Mucosa of descending colon (tissue), 3 donors: Measurements from ENCODE around the gene ATG10. TPM values are rescaled to one million over a fixed set of nuclear protein-coding genes. Genes with fewer than 3 reads are reported as not detected.
A peak's percentile ranks its signal among the peaks of the same experiment; 100 is the strongest.

Source experiments
- ATAC-seq: fragments of 200-7000 bp; cut with Tn5 transposase; one replicate; pipeline ENCODE4 v1.9.1; 2020; ENCODE audit warnings: mild to moderate bottlenecking, moderate library complexity
- DNase-seq, 3 donors: peaks; one replicate each; pipeline ENCODE4 v3.0.0-alpha.2; 2020
- H3K36me3 ChIP-seq: fragments of 200-600 bp; one replicate; pipeline ENCODE4 v1.8.0; 2021; ENCODE audit warnings: low read depth, mild to moderate bottlenecking
- H3K4me1 ChIP-seq: fragments of 200-600 bp; one replicate; pipeline ENCODE4 v1.8.0; 2021; ENCODE audit warnings: low read depth, mild to moderate bottlenecking
- H3K4me3 ChIP-seq: fragments of 200-600 bp; one replicate; pipeline ENCODE4 v1.8.0; 2021; ENCODE audit warnings: mild to moderate bottlenecking
- H3K9me3 ChIP-seq: fragments of 200-600 bp; one replicate; pipeline ENCODE4 v1.8.0; 2021; ENCODE audit warnings: mild to moderate bottlenecking
- intact Hi-C, 2 donors: fragments of 100-400 bp; cut with DNase I in 1 of 2; cut with micrococcal nuclease in 1 of 2; formaldehyde crosslinking; loops; one replicate each; pipeline versions ENCODE4 v1.11.0 to v1.11.1; 2022; cut with DNase I, micrococcal nuclease
- total RNA-seq, 3 donors: library from RNA; stranded (reverse); fragmentation: NEBNext Ultra II Directional in 2 of 3; extraction: Animal tissue kit (Norgen Biotek cat#: 25700) in 2 of 3; gene quantifications; one replicate each; pipeline versions ENCODE4 v1.2.1 to v1.2.4, GENCODE V29; 2021 to 2023
- TF ChIP-seq, protein P1 (sequence below): fragments of 200-600 bp; IDR thresholded peaks from one replicate; pipeline ENCODE4 v1.8.0; 2022; ENCODE audit warnings: antibody characterized with exemption, mild to moderate bottlenecking
- donor health status: DM: no; HTN: no; CAD: no; lungs with moderate emphysema.
- donor health status: DM: no; HTN: no; CAD: no.
- donor health status: DM: no; HTN: yes; CAD: no.

The ATG10 gene
- total RNA-seq, 3 donors from 2014 or later: 5.9 to 8.8 (median 7.0) TPM

GRCh38 chr5:82164977-82165713 is 193.3 kb downstream of the ATG10 start:
- no peak overlapping the region for H3K4me3 ChIP-seq
- intact Hi-C loops: loop anchor here (10.0 kb wide), 2 partner anchors 310 to 650 kb away; no protein-coding TSS in a partner anchor
- DNase-seq (no peak), ATAC-seq (no peak)
- TF ChIP-seq, protein P1, sequence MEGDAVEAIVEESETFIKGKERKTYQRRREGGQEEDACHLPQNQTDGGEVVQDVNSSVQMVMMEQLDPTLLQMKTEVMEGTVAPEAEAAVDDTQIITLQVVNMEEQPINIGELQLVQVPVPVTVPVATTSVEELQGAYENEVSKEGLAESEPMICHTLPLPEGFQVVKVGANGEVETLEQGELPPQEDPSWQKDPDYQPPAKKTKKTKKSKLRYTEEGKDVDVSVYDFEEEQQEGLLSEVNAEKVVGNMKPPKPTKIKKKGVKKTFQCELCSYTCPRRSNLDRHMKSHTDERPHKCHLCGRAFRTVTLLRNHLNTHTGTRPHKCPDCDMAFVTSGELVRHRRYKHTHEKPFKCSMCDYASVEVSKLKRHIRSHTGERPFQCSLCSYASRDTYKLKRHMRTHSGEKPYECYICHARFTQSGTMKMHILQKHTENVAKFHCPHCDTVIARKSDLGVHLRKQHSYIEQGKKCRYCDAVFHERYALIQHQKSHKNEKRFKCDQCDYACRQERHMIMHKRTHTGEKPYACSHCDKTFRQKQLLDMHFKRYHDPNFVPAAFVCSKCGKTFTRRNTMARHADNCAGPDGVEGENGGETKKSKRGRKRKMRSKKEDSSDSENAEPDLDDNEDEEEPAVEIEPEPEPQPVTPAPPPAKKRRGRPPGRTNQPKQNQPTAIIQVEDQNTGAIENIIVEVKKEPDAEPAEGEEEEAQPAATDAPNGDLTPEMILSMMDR: no peak
- no peaks in the 10 kb centered on the region for H3K36me3 ChIP-seq
- H3K9me3 ChIP-seq: no peaks in the 10 kb centered on the region
- peaks cover 6% of the 10 kb centered on the region for H3K4me1 ChIP-seq

DNA sequence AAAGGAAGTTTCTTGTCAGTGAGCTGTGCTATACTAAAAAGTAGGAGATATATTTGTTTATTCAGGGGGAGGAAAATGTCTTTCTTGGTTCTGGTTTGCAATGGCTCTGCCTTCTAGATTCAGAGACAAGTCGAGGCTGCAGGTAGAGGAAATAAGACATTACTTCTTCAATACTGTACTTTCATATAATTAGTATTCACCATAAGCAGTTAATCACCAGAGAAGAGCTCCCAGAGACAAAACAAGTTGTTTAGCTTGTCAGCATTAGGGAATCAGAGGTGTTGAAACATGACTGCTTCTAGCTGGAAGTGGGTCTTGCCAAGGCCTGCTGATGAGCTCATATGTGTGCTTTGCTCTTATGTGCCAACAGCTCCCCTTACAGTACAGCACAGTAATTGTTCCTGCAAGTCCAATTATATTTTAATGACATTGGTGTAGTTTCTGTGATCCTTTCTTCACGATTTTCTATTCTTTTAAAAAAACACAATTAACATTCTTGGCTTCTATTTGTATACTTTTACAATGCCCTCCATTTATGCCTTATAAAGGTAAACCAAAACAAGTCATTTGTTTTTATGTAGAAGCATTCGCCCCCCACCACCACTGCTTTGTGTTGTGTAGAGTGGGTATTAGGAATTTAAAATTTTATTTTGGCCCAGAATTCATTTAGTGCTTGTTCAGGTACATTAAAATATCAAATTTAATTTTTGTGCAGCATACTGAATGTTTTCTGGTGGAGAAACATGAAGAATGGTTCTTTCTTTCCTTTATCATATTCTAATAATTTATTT is 194.1 kb downstream of the ATG10 start:
- H3K4me1 ChIP-seq: peaks cover 6% of the 10 kb centered on the region
- peak in 1 of 3 donors; percentile 59 for DNase-seq
- TF ChIP-seq, protein P1: no peak
- no peaks in the 10 kb centered on the region for H3K36me3 ChIP-seq
- peak; percentile 95 for ATAC-seq
- no peak overlapping the region for H3K4me3 ChIP-seq
- intact Hi-C loops: loop anchor here (10.0 kb wide), 2 partner anchors 311 to 651 kb away; no protein-coding TSS in a partner anchor
- H3K9me3 ChIP-seq: no peaks in the 10 kb centered on the region

GRCh38 chr5:82167372-82167935 is 195.6 kb downstream of the ATG10 start:
- intact Hi-C loops: loop anchor here (10.0 kb wide), 2 partner anchors 313 to 653 kb away; no protein-coding TSS in a partner anchor
- Histone ChIP-seq H3K9me3 (no peaks in the 10 kb centered on the region), H3K36me3 (no peaks in the 10 kb centered on the region), H3K4me1 (peaks cover 6% of the 10 kb centered on the region), H3K4me3 (no peak overlapping the region)
- ATAC-seq: no peak
- TF ChIP-seq, protein P1: no peak
- DNase-seq: no peak

- TF ChIP-seq, protein P1: no peak
These were observed 196.5 kb downstream of the ATG10 start for GRCh38 chr5:82168294-82168693.

DNA sequence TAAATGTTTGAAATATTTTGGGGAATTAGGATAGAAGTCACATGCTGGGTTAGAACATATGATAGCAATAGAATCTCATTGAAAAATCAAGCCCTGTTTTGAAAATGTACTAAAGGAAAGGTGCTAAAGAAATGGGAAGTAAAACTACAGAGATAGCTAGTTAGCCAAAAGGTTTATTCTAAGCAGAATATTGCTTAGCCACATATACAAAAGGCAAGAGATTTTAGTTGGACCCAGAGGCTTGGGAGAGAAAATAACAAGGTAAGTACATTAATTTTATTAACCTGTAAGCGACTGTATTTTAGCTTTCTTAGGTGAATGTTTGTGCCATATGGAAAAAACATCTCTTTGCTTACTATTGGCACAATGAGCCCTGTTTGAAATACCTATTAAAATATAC is 198.1 kb downstream of the ATG10 start:
- DNase-seq: no peak
- ATAC-seq: no peak
- TF ChIP-seq, protein P1: no peak
- no peaks in the 10 kb centered on the region for H3K9me3 ChIP-seq
- no peak overlapping the region for H3K4me3 ChIP-seq
- intact Hi-C loops: loop anchor here (10.0 kb wide), 2 partner anchors 315 to 655 kb away; no protein-coding TSS in a partner anchor
- H3K36me3 ChIP-seq: no peaks in the 10 kb centered on the region
- H3K4me1 ChIP-seq: peaks cover 6% of the 10 kb centered on the region

More at GRCh38 chr5:82168294-82168693, 196.5 kb downstream of the ATG10 start:
- Histone ChIP-seq H3K36me3 (no peaks in the 10 kb centered on the region), H3K4me3 (no peak overlapping the region), H3K9me3 (no peaks in the 10 kb centered on the region), H3K4me1 (peaks cover 6% of the 10 kb centered on the region)
- intact Hi-C loops: loop anchor here (10.0 kb wide), 2 partner anchors 313 to 653 kb away; no protein-coding TSS in a partner anchor
- DNase-seq: no peak
- no peak for ATAC-seq
